K562 (cell line): ENCODE results near the gene LIMK1. TPM values are rescaled to one million over a fixed set of nuclear protein-coding genes. Genes with fewer than 3 reads are reported as not detected.

ENCODE experiments used
- ATAC-seq: fragments of 200-7000 bp; cut with Tn5 transposase; 3 replicates; pipeline ENCODE4 v1.9.1; 2020; ENCODE audit warnings: moderate library complexity
- BruUV-seq: library from RNA; stranded (reverse); fragments of 400-500 nt; replicated peaks from 2 replicates; lab custom pipeline; 2021; lab: Mats Ljungman, UMichigan
- CTCF ChIA-PET: fragments of 300-600 bp; formaldehyde crosslinking; extraction: SDS; loops from one replicate; lab custom pipeline; 2021; ENCODE audit warnings: low intra/inter-chr PET ratio; lab: Yijun Ruan, JAX
- POLR2A ChIA-PET: fragments of 300-600, 350-650 bp; sonication (Branson Sonifier 250); formaldehyde crosslinking; extraction: SDS; loops from one replicate; lab custom pipeline; 2021; ENCODE audit warnings: antibody characterized with exemption, inconsistent platforms; lab: Yijun Ruan, JAX
- DNase-seq, 4 experiments: peaks; one replicate each; pipeline versions ENCODE4 v3.0.0 to v3.0.0-alpha.2; 2011 to 2018; ENCODE audit warnings: low spot score in 3 of 4, mixed read lengths in 3 of 4; ENCODE audit errors: extremely low read depth in 1 of 4
- FAIRE-seq: peaks from 2 replicates; lab custom pipeline; 2011; peaks lifted over from hg19 to GRCh38; lab: Jason Lieb, UNC
- H2AFZ ChIP-seq: 2 replicates; pipeline ENCODE4 v1.6.0; 2011; ENCODE audit warnings: low read depth, low read length, control low read depth, inconsistent platforms
- H3K27ac ChIP-seq: fragments of 200-600 bp; 3 replicates; pipeline ENCODE4 v1.8.0; 2011; ENCODE audit warnings: low read depth, mild to moderate bottlenecking, control low read depth, inconsistent platforms, low read length, moderate library complexity, mixed read lengths; ENCODE audit errors: extremely low read depth
- H3K27me3 ChIP-seq, 2 experiments: fragments of 300-600 bp in 1 of 2; 2 replicates in 1 of 2; 3 replicates in 1 of 2; pipeline versions ENCODE4 v1.6.0 to v1.8.0; 2011; ENCODE audit warnings: inconsistent platforms in 2 of 2, low read length in 2 of 2, mild to moderate bottlenecking in 1 of 2, mixed read lengths in 1 of 2, moderate library complexity in 1 of 2; ENCODE audit not compliant: control insufficient read depth in 2 of 2, insufficient read depth in 2 of 2
- H3K36me3 ChIP-seq: fragments of 300-600 bp; 3 replicates; pipeline ENCODE4 v1.8.0; 2011; ENCODE audit warnings: mild to moderate bottlenecking, low read length, inconsistent platforms; ENCODE audit not compliant: control insufficient read depth, insufficient read depth
- H3K4me1 ChIP-seq, 2 experiments: fragments of 200-600 bp in 1 of 2; replicated peaks in 1 of 2; 2 replicates in 1 of 2; 3 replicates in 1 of 2; pipeline versions ENCODE4 v1.5.1 to v1.8.0; 2011; ENCODE audit warnings: inconsistent platforms in 2 of 2, low read length in 2 of 2, mild to moderate bottlenecking in 1 of 2, mixed read lengths in 1 of 2, moderate library complexity in 1 of 2; ENCODE audit not compliant: control insufficient read depth in 2 of 2, insufficient read depth in 2 of 2
- H3K4me2 ChIP-seq: 2 replicates; pipeline ENCODE4 v1.6.1; 2011; ENCODE audit warnings: low read length, control low read depth, inconsistent platforms, mixed read lengths; ENCODE audit not compliant: insufficient read depth
- H3K4me3 ChIP-seq: fragments of 200-600 bp; sonication (generic), shearing (Covaris generic); 2 replicates; pipeline ENCODE4 v1.5.1; 2016; ENCODE audit warnings: control low read depth, inconsistent platforms
- H3K79me2 ChIP-seq: fragments of 200-600 bp; 3 replicates; pipeline ENCODE4 v1.8.0; 2011; ENCODE audit warnings: low read length, inconsistent platforms; ENCODE audit not compliant: control insufficient read depth, insufficient read depth
- H3K9ac ChIP-seq, 2 experiments: 2 replicates each; pipeline versions ENCODE4 v1.6.0 to v1.6.1; 2011; ENCODE audit warnings: low read depth in 2 of 2, low read length in 2 of 2, control low read depth in 1 of 2, inconsistent platforms in 1 of 2, mild to moderate bottlenecking in 1 of 2, mixed read lengths in 1 of 2; ENCODE audit not compliant: insufficient read depth in 1 of 2
- H3K9me1 ChIP-seq: one replicate; pipeline ENCODE4 v1.6.0; 2011; ENCODE audit warnings: inconsistent platforms, mild to moderate bottlenecking, low read length, moderate library complexity; ENCODE audit not compliant: control insufficient read depth, insufficient read depth
- H3K9me3 ChIP-seq: replicated peaks from 2 replicates; pipeline ENCODE4 v1.5.1; 2011; ENCODE audit warnings: low read depth, low read length, inconsistent platforms; ENCODE audit not compliant: control insufficient read depth, insufficient read depth
- H4K20me1 ChIP-seq: replicated peaks from 2 replicates; pipeline ENCODE4 v1.6.1; 2011; ENCODE audit warnings: low read length, inconsistent platforms, mixed read lengths; ENCODE audit not compliant: control insufficient read depth, insufficient read depth
- CREB1 ChIP-seq, 2 experiments: sonication (generic) in 1 of 2; formaldehyde crosslinking in 1 of 2; IDR thresholded peaks; 2 replicates each; pipeline versions ENCODE4 v1.6.1 to v1.8.0; 2012 to 2022; ENCODE audit warnings: inconsistent platforms in 1 of 2, mild to moderate bottlenecking in 1 of 2, missing genetic modification reagents in 1 of 2, moderate library complexity in 1 of 2
- CTCFL ChIP-seq: IDR thresholded peaks from 2 replicates; pipeline ENCODE4 v1.6.1; 2011; ENCODE audit warnings: borderline replicate concordance, low read depth, mild to moderate bottlenecking, moderate library complexity, low read length; ENCODE audit not compliant: insufficient read depth, poor library complexity, severe bottlenecking
- DACH1 ChIP-seq: fragments of 450-650 bp; IDR thresholded peaks from 2 replicates; pipeline ENCODE4 v1.6.1; 2018; ENCODE audit not compliant: partially characterized antibody
- ELF4 ChIP-seq: fragments of 450-650 bp; formaldehyde crosslinking; IDR thresholded peaks from 2 replicates; pipeline ENCODE4 v1.4.0; 2022; ENCODE audit warnings: missing genetic modification characterization
- ELK1 ChIP-seq: sonication (generic); formaldehyde crosslinking; IDR thresholded peaks from 2 replicates; pipeline ENCODE4 v1.8.1; 2022; ENCODE audit warnings: missing genetic modification reagents
- IFI16 ChIP-seq: fragments of 250-450 bp; sonication (Bioruptor Pico); IDR thresholded peaks from 2 replicates; pipeline ENCODE4 v2.1.2; 2022; ENCODE audit warnings: mild to moderate bottlenecking, inconsistent platforms
- KLF16 ChIP-seq: IDR thresholded peaks from 2 replicates; pipeline ENCODE4 v1.6.1; 2016; ENCODE audit warnings: antibody characterized with exemption
- LCOR ChIP-seq: sonication (generic); formaldehyde crosslinking; IDR thresholded peaks from 2 replicates; pipeline ENCODE4 v1.8.0; 2022; ENCODE audit warnings: mild to moderate bottlenecking, missing genetic modification reagents
- MBD2 ChIP-seq: sonication (generic); IDR thresholded peaks from 2 replicates; pipeline ENCODE4 v1.6.1; 2016; ENCODE audit warnings: low read depth, borderline replicate concordance
- PPARD ChIP-seq: fragments of 250-450 bp; sonication (Bioruptor Pico); IDR thresholded peaks from 2 replicates; pipeline ENCODE4 v1.8.0; 2022; ENCODE audit warnings: inconsistent platforms, mild to moderate bottlenecking, moderate library complexity
- ZBTB17 ChIP-seq: fragments of 450-650 bp; formaldehyde crosslinking; IDR thresholded peaks from 2 replicates; pipeline ENCODE4 v1.4.0; 2020; ENCODE audit warnings: mild to moderate bottlenecking
- ZBTB5 ChIP-seq: fragments of 450-650 bp; IDR thresholded peaks from 2 replicates; pipeline ENCODE4 v1.6.1; 2017; ENCODE audit warnings: antibody characterized with exemption
- ZC3H11A ChIP-seq: IDR thresholded peaks from 2 replicates; pipeline ENCODE4 v1.6.1; 2012; ENCODE audit warnings: low read depth, low read length, improper control_type of control experiment
- ZFPM2 ChIP-seq: fragments of 250-450 bp; sonication (Bioruptor Pico); IDR thresholded peaks from 2 replicates; pipeline ENCODE4 v1.5.1; 2022; ENCODE audit warnings: mild to moderate bottlenecking
- ZNF3 ChIP-seq: fragments of 250-450 bp; sonication (Bioruptor Pico); IDR thresholded peaks from 2 replicates; pipeline ENCODE4 v1.5.0; 2021; ENCODE audit warnings: mild to moderate bottlenecking, moderate library complexity
- WGBS: fragments of 100-300 bp; shearing (Covaris generic); methylation state at CpG from one replicate; pipeline ENCODE4 v1.1.6; 2016; ENCODE audit warnings: low coverage, mixed read lengths; ENCODE audit not compliant: insufficient coverage; ENCODE audit errors: missing lambda C conversion rate; 5-methylcytosine and 5-hydroxymethylcytosine counted together
- in situ Hi-C: fragments of 300-500 bp; cut with MboI; formaldehyde crosslinking; loops from 4 replicates; pipeline ENCODE4 v1.15.0; 2018; ENCODE audit warnings: inconsistent platforms, mixed read lengths
- intact Hi-C: fragments of 100-400 bp; cut with micrococcal nuclease; formaldehyde crosslinking; loops from 2 replicates; pipeline ENCODE4 v1.14.2; 2022
- polyA plus RNA-seq, 8 experiments: library from polyadenylated mRNA; depleted of rRNA in 4 of 8; stranded (reverse) in 5 of 8; unstranded in 3 of 8; fragments of >200 nt; fragmentation: Nextera tagmentation in 2 of 8; fragmentation: Illumina TruSeq in 1 of 8; extraction: Ambion mirVana in 2 of 8; extraction: Trizol in 1 of 8; gene quantifications; 2 replicates each; pipeline versions ENCODE4 v1.2.1 to v1.2.3, GENCODE V29; 2011 to 2014; ENCODE audit warnings: inconsistent platforms in 1 of 8, missing spikeins in 1 of 8
- total RNA-seq, 7 experiments: library from RNA; depleted of rRNA in 6 of 7; stranded (reverse); fragments of >200 nt in 6 of 7; fragmentation: Illumina TruSeq in 2 of 7; extraction: Trizol in 2 of 7; gene quantifications; 2 replicates each; pipeline versions ENCODE4 v1.2.1 to v1.2.3, GENCODE V29; 2011 to 2021; ENCODE audit warnings: low replicate concordance in 1 of 7
- TF ChIP-seq, protein P1 (sequence below): fragments of 250-450 bp; sonication (Bioruptor Pico); IDR thresholded peaks from 2 replicates; pipeline ENCODE4 v1.8.0; 2021; ENCODE audit warnings: mild to moderate bottlenecking, moderate library complexity

Gene LIMK1
- total and polyA plus RNA-seq, 9 of the 15 experiments (the other 6 are each of a cell fraction or from before 2014, with no cell fraction given) = 0.14 to 30.0 (median 15.9) TPM

DNA sequence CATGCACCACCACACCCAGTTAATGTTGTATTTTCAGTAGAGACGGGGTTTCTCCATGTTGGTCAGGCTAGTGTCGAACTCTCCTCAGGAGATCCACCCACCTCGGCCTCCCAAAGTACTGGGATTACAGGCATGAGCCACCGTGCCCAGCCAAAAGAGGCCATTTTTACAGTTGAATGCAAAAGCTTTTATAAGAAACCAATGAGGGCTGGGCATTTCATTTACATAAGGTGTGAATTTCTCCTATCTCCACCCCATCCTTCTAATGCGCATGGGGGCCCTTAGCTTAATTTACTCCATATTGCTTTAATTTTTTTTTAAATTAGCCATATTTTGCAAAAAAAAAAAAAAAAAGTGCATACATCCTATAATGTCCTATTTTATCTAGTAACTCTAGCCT is 65.5 kb downstream of the LIMK1 start (continued):
- TF ChIP-seq CTCFL (no peak), LCOR (no peak), CREB1 (IDR thresholded peaks at IDR 0.05) (no peak), CREB1 (CRISPR knock-in tag; IDR thresholded peaks at IDR 0.05) (no peak), ELK1 (no peak), ZFPM2 (no peak), DACH1 (no peak)

DNA sequence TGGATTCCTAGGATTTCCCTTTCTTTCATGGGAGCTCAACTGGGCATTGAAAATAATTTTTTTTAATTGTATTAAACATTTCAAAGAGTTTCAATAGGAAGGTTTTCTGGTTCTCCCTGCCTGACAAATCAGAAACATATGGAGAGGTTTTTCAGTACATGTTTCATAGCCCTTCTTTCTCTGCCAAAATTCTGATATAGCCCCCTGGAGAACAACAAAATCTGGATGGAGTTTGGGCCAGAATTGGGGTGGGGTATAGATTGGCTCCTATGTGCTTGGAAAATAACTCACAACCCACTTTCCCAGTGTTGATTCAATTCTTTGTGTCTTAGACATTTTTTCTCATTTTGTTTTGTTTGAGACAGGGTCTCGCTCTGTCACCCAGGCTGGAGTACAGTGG is 66.0 kb downstream of the LIMK1 start:
- in situ Hi-C loops (no loop called here), intact Hi-C loops (no loop called here)
- H3K79me2 ChIP-seq = no peaks in the 10 kb centered on the region
- no peak overlapping the region for H3K9ac ChIP-seq
- no peak overlapping the region for H3K27ac ChIP-seq
- no peaks in the 10 kb centered on the region for H3K36me3 ChIP-seq
- no peak for FAIRE-seq
- ATAC-seq = no peak
- H3K9me3 ChIP-seq = peaks cover 3% of the 10 kb centered on the region; the same call in 1 of the 2 replicates
- H3K4me3 ChIP-seq = no peak overlapping the region
- H3K27me3 ChIP-seq = no peaks in the 10 kb centered on the region
- H2AFZ ChIP-seq = no peak overlapping the region
- 100% methylated on average over 1 of the region's 1 CpG for WGBS
- no peaks in the 10 kb centered on the region for H4K20me1 ChIP-seq
- no TSS peak for BruUV-seq
- ChIA-PET POLR2A (interaction anchor here (1.0 kb wide), 1 partner anchor 8 kb away, joined by 3 read pairs; no protein-coding TSS in a partner anchor), CTCF (no interaction called here)
- H3K4me2 ChIP-seq = no peak overlapping the region
- H3K9me1 ChIP-seq = no peaks in the 10 kb centered on the region
- no peak for DNase-seq
- H3K4me1 ChIP-seq = no peaks in the 10 kb centered on the region; a peak in 2 of 5 replicates
- TF ChIP-seq ZBTB5 (no peak), ZNF3 (CRISPR knock-in tag) (no peak), PPARD (CRISPR knock-in tag) (no peak), ZC3H11A (no peak), IFI16 (CRISPR knock-in tag) (no peak), ZBTB17 (CRISPR knock-in tag) (no peak), KLF16 (no peak), ELF4 (CRISPR knock-in tag) (no peak), MBD2 (no peak)
- TF ChIP-seq, protein P1, sequence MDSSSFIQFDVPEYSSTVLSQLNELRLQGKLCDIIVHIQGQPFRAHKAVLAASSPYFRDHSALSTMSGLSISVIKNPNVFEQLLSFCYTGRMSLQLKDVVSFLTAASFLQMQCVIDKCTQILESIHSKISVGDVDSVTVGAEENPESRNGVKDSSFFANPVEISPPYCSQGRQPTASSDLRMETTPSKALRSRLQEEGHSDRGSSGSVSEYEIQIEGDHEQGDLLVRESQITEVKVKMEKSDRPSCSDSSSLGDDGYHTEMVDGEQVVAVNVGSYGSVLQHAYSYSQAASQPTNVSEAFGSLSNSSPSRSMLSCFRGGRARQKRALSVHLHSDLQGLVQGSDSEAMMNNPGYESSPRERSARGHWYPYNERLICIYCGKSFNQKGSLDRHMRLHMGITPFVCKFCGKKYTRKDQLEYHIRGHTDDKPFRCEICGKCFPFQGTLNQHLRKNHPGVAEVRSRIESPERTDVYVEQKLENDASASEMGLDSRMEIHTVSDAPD = no peak
